ENCODE data around the gene TMEM263. TPM values are rescaled to one million over a fixed set of nuclear protein-coding genes. Genes with fewer than 3 reads are reported as not detected.

TMEM263 gene
- total RNA-seq, 1 donor from 2014 or later, result 48.9 TPM

- TF ChIP-seq CTCF (conservative IDR thresholded peaks at IDR 0.05), result no peak
- Mint-ChIP-seq H3K27me3 (no peaks in the 10 kb centered on the region), H3K27ac (peak overlapping the region; percentile 29), H3K4me1 (ENCODE audit: unreplicated experiment) (peaks cover 26% of the 10 kb centered on the region), H3K4me3 (no peak overlapping the region), H3K9me3 (no peaks in the 10 kb centered on the region), H3K36me3 (peaks cover 27% of the 10 kb centered on the region)
- DNase-seq (ENCODE audit: extremely low spot score, unreplicated experiment), result no peak
These were observed 25.2 kb downstream of the TMEM263 start for GRCh38 chr12:106980944-106981343.

GRCh38 chr12:106981788-106982187 is 26.1 kb downstream of the TMEM263 start:
- H3K27ac Mint-ChIP-seq, result peak overlapping the region; percentile 31
- H3K4me1 Mint-ChIP-seq (ENCODE audit: unreplicated experiment), result peaks cover 25% of the 10 kb centered on the region
- H3K36me3 Mint-ChIP-seq, result peaks cover 25% of the 10 kb centered on the region
- TF ChIP-seq CTCF (conservative IDR thresholded peaks at IDR 0.05), result no peak
- no peak overlapping the region for H3K4me3 Mint-ChIP-seq
- no peak for DNase-seq (ENCODE audit: extremely low spot score, unreplicated experiment)
- H3K9me3 Mint-ChIP-seq, result no peaks in the 10 kb centered on the region
- H3K27me3 Mint-ChIP-seq, result no peaks in the 10 kb centered on the region

GRCh38 chr12:106982229-106982628 is 26.5 kb downstream of the TMEM263 start:
- Mint-ChIP-seq H3K36me3 (peaks cover 25% of the 10 kb centered on the region), H3K27ac (peak overlapping the region; percentile 31), H3K4me1 (ENCODE audit: unreplicated experiment) (peaks cover 25% of the 10 kb centered on the region), H3K4me3 (no peak overlapping the region), H3K27me3 (no peaks in the 10 kb centered on the region), H3K9me3 (no peaks in the 10 kb centered on the region)
- DNase-seq (ENCODE audit: extremely low spot score, unreplicated experiment), result no peak
- TF ChIP-seq CTCF (conservative IDR thresholded peaks at IDR 0.05), result no peak

GRCh38 chr12:106984588-106985137 is 29.0 kb downstream of the TMEM263 start:
- Mint-ChIP-seq H3K27ac (no peak overlapping the region), H3K4me3 (peak overlapping the region; percentile 18), H3K36me3 (peaks cover 22% of the 10 kb centered on the region), H3K27me3 (no peaks in the 10 kb centered on the region), H3K9me3 (no peaks in the 10 kb centered on the region), H3K4me1 (ENCODE audit: unreplicated experiment) (peaks cover 21% of the 10 kb centered on the region)
- no peak for DNase-seq (ENCODE audit: extremely low spot score, unreplicated experiment)
- TF ChIP-seq CTCF (conservative IDR thresholded peaks at IDR 0.05), result no peak

GRCh38 chr12:106985479-106985878 is 29.8 kb downstream of the TMEM263 start:
- DNase-seq (ENCODE audit: extremely low spot score, unreplicated experiment), result no peak
- Mint-ChIP-seq H3K27ac (no peak overlapping the region), H3K36me3 (peaks cover 22% of the 10 kb centered on the region), H3K27me3 (no peaks in the 10 kb centered on the region), H3K9me3 (no peaks in the 10 kb centered on the region), H3K4me3 (peak overlapping the region; percentile 96), H3K4me1 (ENCODE audit: unreplicated experiment) (peaks cover 21% of the 10 kb centered on the region)
- TF ChIP-seq CTCF (conservative IDR thresholded peaks at IDR 0.05), result no peak

- Mint-ChIP-seq H3K27me3 (no peaks in the 10 kb centered on the region), H3K4me3 (peak overlapping the region; percentile 96), H3K4me1 (ENCODE audit: unreplicated experiment) (peaks cover 21% of the 10 kb centered on the region), H3K27ac (peak overlapping the region; percentile 90), H3K36me3 (peaks cover 22% of the 10 kb centered on the region), H3K9me3 (no peaks in the 10 kb centered on the region)
- no peak for DNase-seq (ENCODE audit: extremely low spot score, unreplicated experiment)
- TF ChIP-seq CTCF (conservative IDR thresholded peaks at IDR 0.05), result no peak
These were observed 30.4 kb downstream of the TMEM263 start for GRCh38 chr12:106986135-106986534.

All from type B pancreatic cell (in vitro differentiated cells).